ENCODE measurements around the gene DOP1A.
A peak's percentile ranks its signal among the peaks of the same experiment; 100 is the strongest.
"Not testable (repeated sequence)": the region's sequence is repeated elsewhere in the genome, so short reads cannot be mapped to it uniquely, and the experiment has no call there.

The DOP1A gene

DNA sequence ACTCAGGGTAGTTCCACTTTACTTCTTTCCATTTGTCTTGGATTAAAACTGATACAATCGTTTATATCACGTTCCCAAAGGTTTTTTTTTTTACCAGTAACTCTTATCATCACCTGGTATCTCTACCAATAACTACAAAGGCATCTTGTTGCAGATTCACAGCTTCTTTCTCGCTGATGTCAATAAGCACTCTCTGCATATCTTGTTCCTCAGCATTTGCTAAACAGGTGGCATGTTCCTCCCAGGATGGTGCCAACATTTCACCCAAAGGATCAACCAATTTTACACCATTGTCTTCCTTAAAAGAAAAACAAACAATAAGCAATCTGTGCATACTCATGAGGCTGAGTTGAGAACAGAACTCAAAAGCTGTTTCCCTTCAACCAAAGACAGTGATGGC is 121.0 kb downstream of the DOP1A start:
- in situ Hi-C loops (cut with HindIII; ENCODE audit: low sequenced_read_pairs): no loop called here
- no peak for DNase-seq (ENCODE audit: low read depth)
- H3K4me3 ChIP-seq (ENCODE audit: low read depth, low read length): no peak overlapping the region
- TF ChIP-seq, protein P1, sequence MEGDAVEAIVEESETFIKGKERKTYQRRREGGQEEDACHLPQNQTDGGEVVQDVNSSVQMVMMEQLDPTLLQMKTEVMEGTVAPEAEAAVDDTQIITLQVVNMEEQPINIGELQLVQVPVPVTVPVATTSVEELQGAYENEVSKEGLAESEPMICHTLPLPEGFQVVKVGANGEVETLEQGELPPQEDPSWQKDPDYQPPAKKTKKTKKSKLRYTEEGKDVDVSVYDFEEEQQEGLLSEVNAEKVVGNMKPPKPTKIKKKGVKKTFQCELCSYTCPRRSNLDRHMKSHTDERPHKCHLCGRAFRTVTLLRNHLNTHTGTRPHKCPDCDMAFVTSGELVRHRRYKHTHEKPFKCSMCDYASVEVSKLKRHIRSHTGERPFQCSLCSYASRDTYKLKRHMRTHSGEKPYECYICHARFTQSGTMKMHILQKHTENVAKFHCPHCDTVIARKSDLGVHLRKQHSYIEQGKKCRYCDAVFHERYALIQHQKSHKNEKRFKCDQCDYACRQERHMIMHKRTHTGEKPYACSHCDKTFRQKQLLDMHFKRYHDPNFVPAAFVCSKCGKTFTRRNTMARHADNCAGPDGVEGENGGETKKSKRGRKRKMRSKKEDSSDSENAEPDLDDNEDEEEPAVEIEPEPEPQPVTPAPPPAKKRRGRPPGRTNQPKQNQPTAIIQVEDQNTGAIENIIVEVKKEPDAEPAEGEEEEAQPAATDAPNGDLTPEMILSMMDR (IDR thresholded peaks at IDR 0.05; ENCODE audit: low read depth, low read length, missing control alignments): no peak

DNA sequence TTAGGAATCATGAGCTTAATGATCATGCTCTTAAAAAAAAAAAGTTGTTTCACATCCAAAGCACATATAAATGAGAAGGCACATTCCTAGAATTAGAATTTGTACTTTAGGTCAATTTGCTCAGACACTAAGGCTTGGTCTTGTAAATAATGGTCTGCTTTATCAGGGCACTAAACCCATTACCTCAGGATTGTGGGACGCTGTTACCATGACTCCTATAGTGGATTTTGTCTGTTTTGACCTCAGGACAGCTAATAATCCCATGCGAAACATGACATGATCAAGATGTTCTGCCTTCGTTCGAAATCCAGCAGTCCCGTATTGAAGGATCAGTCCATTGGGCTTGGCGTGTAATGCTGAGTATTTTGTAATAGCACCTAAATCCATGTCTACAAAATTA is 123.2 kb downstream of the DOP1A start:
- DNase-seq (ENCODE audit: low read depth): no peak
- TF ChIP-seq, protein P1 (IDR thresholded peaks at IDR 0.05; ENCODE audit: low read depth, low read length, missing control alignments): no peak
- H3K4me3 ChIP-seq (ENCODE audit: low read depth, low read length): no peak overlapping the region
- in situ Hi-C loops (cut with HindIII; ENCODE audit: low sequenced_read_pairs): no loop called here

DNA sequence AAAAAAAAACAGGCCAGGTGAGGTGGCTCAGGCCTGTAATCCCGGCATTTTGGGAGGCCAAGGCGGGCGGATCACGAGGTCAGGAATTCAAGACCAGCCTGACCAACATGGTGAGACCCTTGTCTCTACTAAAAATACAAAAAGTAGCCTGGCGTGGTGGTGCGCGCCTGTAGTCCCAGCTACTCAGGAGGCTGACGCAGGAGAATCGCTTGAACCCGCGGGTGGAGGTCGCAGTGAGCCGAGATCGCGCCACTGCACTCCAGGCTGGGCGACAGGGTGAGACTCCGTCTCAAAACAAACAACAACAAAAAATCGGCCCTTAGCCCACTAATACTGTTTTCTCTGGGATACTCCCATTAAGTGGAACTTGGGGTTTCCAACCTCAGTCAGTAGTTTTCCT is 124.5 kb downstream of the DOP1A start:
- DNase-seq (ENCODE audit: low read depth); in situ Hi-C loops (cut with HindIII; ENCODE audit: low sequenced_read_pairs): not testable (repeated sequence)
- H3K4me3 ChIP-seq (ENCODE audit: low read depth, low read length): peak overlapping the region; percentile 90

- peak overlapping the region; percentile 90 for H3K4me3 ChIP-seq (ENCODE audit: low read depth, low read length)
- in situ Hi-C loops (cut with HindIII; ENCODE audit: low sequenced_read_pairs): no loop called here
- TF ChIP-seq, protein P1 (IDR thresholded peaks at IDR 0.05; ENCODE audit: low read depth, low read length, missing control alignments): no peak
- DNase-seq (ENCODE audit: low read depth): no peak
These were observed 125.0 kb downstream of the DOP1A start for GRCh38 chr6:83192456-83192855.

- in situ Hi-C loops (cut with HindIII; ENCODE audit: low sequenced_read_pairs): no loop called here
- peak; percentile 52 for DNase-seq (ENCODE audit: low read depth)
- H3K4me3 ChIP-seq (ENCODE audit: low read depth, low read length): peak within 1 kb of the TSS; percentile 90
- TF ChIP-seq, protein P1 (IDR thresholded peaks at IDR 0.05; ENCODE audit: low read depth, low read length, missing control alignments): no peak
These were observed 125.6 kb downstream of the DOP1A start, which contains the start of the genes PGM3 and RWDD2A for GRCh38 chr6:83192871-83193746. TSS of gene PGM3 (minus strand) at chr6:83193265. CDS start at chr6:83191012, 2,253 bp downstream. TSS of gene RWDD2A (plus strand) at chr6:83193357. CDS start at chr6:83194452, 1,095 bp downstream.

- in situ Hi-C loops (cut with HindIII; ENCODE audit: low sequenced_read_pairs): no loop called here
- H3K4me3 ChIP-seq (ENCODE audit: low read depth, low read length): peak overlapping the region; percentile 90
- TF ChIP-seq, protein P1 (IDR thresholded peaks at IDR 0.05; ENCODE audit: low read depth, low read length, missing control alignments): no peak
- DNase-seq (ENCODE audit: low read depth): no peak
These were observed 126.5 kb downstream of the DOP1A start for GRCh38 chr6:83193747-83194566.
